ENCODE results near the gene FAM181A.

DNA sequence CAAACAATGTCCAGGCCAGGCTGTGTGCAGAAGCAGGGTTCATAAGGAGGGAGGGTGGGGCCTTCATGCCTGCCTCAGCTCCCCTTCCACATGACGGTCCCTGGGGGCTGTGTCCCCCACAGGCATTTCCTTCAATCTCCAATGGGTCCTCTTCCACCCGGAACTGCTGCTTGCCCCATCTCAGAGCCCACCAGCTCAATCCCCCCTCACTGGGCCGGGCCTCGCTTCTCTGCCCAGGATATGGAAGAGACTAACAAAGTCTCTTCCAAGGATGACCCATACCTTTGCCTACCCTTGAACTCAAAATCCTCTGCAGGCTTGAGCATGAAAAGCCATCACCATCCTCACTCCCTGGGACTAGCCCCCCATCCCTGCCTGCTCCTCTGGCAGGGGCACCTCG is 28.4 kb upstream of the FAM181A start:
- TF ChIP-seq, protein P1, sequence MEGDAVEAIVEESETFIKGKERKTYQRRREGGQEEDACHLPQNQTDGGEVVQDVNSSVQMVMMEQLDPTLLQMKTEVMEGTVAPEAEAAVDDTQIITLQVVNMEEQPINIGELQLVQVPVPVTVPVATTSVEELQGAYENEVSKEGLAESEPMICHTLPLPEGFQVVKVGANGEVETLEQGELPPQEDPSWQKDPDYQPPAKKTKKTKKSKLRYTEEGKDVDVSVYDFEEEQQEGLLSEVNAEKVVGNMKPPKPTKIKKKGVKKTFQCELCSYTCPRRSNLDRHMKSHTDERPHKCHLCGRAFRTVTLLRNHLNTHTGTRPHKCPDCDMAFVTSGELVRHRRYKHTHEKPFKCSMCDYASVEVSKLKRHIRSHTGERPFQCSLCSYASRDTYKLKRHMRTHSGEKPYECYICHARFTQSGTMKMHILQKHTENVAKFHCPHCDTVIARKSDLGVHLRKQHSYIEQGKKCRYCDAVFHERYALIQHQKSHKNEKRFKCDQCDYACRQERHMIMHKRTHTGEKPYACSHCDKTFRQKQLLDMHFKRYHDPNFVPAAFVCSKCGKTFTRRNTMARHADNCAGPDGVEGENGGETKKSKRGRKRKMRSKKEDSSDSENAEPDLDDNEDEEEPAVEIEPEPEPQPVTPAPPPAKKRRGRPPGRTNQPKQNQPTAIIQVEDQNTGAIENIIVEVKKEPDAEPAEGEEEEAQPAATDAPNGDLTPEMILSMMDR (IDR thresholded peaks at IDR 0.05), result no peak
- TF ChIP-seq POLR2A (IDR thresholded peaks at IDR 0.05), result no peak
- TF ChIP-seq EP300 (IDR thresholded peaks at IDR 0.05), result no peak
- TF ChIP-seq POLR2AphosphoS5 (IDR thresholded peaks at IDR 0.05), result no peak

Data from suprapubic skin (tissue), 4 donors.